Type B pancreatic cell (in vitro differentiated cells): ENCODE data around the gene IFRD1. TPM values are rescaled to one million over a fixed set of nuclear protein-coding genes. Genes with fewer than 3 reads are reported as not detected.
"Not testable (repeated sequence)": the region's sequence is repeated elsewhere in the genome, so short reads cannot be mapped to it uniquely, and the experiment has no call there.

ENCODE experiments used
- DNase-seq: peaks from one replicate; pipeline ENCODE4 v3.0.0; 2021; ENCODE audit warnings: mixed read lengths; ENCODE audit not compliant: unreplicated experiment; ENCODE audit errors: extremely low spot score
- H3K27ac Mint-ChIP-seq: 2 replicates; pipeline ENCODE4 v1.8.0; 2021; ENCODE audit warnings: mild to moderate bottlenecking, mixed read lengths
- H3K27me3 Mint-ChIP-seq: 2 replicates; pipeline ENCODE4 v1.8.0; 2021; ENCODE audit warnings: mixed read lengths
- H3K36me3 Mint-ChIP-seq: 2 replicates; pipeline ENCODE4 v1.8.0; 2021; ENCODE audit warnings: mixed read lengths
- H3K4me1 Mint-ChIP-seq: one replicate; pipeline ENCODE4 v1.8.0; 2021; ENCODE audit warnings: mixed read lengths; ENCODE audit not compliant: unreplicated experiment
- H3K4me3 Mint-ChIP-seq: 2 replicates; pipeline ENCODE4 v1.8.0; 2021; ENCODE audit warnings: mild to moderate bottlenecking, mixed read lengths
- H3K9me3 Mint-ChIP-seq: 2 replicates; pipeline ENCODE4 v1.8.0; 2021; ENCODE audit warnings: mixed read lengths
- CTCF ChIP-seq: fragments of 200-600 bp; sonication (generic); conservative IDR thresholded peaks from 2 replicates; pipeline ENCODE4 v1.5.0; 2021; ENCODE audit warnings: antibody characterized with exemption, mild to moderate bottlenecking
- total RNA-seq: library from RNA; stranded (reverse); gene quantifications from 2 replicates; pipeline ENCODE4 v1.2.1, GENCODE V29; 2021; ENCODE audit warnings: low replicate concordance

Gene IFRD1
- total RNA-seq, 1 donor from 2014 or later = 78.4 TPM

DNA sequence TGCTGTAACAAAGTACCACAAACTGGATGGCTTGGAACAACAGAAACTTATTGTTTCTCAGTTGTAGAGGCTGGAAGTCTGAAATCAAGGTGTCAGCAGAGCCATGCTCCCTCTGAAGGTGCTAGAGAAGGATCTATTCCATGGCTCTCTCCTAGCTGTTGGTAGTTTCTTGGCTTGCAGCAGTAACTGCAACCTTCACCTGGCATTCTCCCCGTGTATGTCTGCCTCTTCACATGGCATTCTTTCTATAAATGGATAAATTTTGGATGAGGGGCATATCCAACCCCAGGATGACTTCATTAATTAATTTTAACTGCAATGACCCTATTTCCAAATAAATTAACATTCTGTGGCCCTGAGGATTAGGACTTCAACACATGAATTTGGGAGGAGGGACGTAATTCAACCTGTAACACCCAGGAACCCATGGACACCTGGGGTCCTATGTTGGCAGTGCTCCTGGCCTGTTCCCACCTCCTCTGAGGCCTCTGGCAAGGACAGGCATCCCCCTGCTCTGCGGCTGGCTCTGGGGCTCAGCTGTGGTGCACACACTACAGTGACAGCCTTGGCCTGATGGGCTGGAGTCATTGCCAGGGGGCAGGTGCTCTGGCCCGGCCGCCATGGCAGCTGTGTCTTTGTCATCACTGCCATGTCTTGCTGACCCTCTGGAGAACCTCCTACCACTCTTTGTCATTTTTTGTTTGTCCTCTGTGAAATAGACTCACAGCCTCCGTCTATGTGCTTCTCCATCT lies 61.4 kb downstream of the IFRD1 start:
- no peaks in the 10 kb centered on the region for H3K9me3 Mint-ChIP-seq

DNA sequence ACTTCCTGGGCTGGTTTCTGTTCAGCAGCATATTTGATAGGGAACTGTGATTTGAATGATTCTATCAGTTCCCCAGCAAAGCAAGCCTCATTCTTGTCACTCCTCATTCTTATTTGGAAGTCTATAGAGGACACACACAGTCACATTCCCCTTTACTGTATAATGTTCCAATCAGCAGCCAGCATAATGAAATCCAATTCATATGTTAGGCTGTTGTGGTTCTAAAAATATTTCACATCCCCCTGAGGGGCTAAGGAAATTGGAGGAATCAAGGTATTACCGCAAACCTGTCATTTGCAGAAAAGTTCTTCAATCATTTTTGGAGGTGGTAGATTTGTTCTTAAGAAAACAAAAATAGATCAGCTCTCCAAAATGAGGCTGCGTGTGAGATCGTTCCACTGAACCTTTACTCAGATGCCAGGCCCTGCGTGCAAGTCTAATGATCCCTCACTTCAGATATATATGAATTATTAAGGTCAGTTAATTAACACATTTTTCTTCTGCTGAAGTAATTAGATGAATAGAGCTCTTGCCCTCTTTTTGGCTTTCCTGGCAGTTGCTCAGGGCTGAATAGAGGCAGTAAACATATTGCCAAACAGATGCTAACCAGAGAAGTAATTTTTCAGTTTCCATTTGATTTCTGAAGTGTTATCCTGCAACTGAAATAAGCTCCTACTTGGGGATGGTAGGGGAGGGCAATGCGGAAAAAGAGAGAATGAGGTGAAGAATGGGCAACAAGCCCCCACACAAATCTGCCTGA lies 62.4 kb downstream of the IFRD1 start:
- Mint-ChIP-seq H3K9me3 (no peaks in the 10 kb centered on the region), H3K27me3 (peaks cover 13% of the 10 kb centered on the region), H3K4me1 (no peaks in the 10 kb centered on the region), H3K4me3 (no peak overlapping the region), H3K27ac (no peak overlapping the region), H3K36me3 (no peaks in the 10 kb centered on the region)
- DNase-seq = no peak
- TF ChIP-seq CTCF = no peak

More for the DNA sequence above, 61.4 kb downstream of the IFRD1 start:
- Mint-ChIP-seq H3K4me1 (no peaks in the 10 kb centered on the region), H3K27me3 (peaks cover 9% of the 10 kb centered on the region), H3K36me3 (no peaks in the 10 kb centered on the region), H3K4me3 (no peak overlapping the region), H3K27ac (no peak overlapping the region)
- no peak for DNase-seq
- no peak for TF ChIP-seq CTCF

DNA sequence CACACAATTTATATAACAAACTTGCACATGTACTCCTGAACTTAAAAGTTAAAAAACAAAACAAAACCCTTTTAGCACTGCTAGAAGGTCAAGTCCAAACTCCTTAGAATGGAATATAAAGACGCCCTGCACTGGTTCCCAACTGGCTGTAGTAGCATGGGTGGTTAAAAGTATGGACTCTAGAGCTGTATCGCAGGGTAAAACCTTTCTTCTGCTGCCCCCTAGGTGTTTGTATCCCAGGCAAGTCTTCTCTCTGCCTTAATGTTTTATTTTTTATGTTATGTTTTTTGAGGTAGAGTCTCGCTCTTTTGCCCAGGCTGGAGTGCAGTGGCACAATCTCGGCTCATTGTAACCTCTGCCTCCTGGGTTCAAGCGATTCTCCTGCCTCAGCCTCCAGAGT lies 65.7 kb downstream of the IFRD1 start:
- H3K4me3 Mint-ChIP-seq = no peak overlapping the region
- no peaks in the 10 kb centered on the region for H3K4me1 Mint-ChIP-seq
- H3K27me3 Mint-ChIP-seq = peaks cover 8% of the 10 kb centered on the region
- TF ChIP-seq CTCF = no peak
- H3K9me3 Mint-ChIP-seq = peaks cover 4% of the 10 kb centered on the region
- DNase-seq = no peak
- no peaks in the 10 kb centered on the region for H3K36me3 Mint-ChIP-seq
- no peak overlapping the region for H3K27ac Mint-ChIP-seq

- H3K9me3 Mint-ChIP-seq, H3K4me1 Mint-ChIP-seq, DNase-seq, H3K36me3 Mint-ChIP-seq, H3K27ac Mint-ChIP-seq, H3K27me3 Mint-ChIP-seq, H3K4me3 Mint-ChIP-seq: not testable (repeated sequence)
These were observed 66.2 kb downstream of the IFRD1 start for GRCh38 chr7:112516418-112516817.

DNA sequence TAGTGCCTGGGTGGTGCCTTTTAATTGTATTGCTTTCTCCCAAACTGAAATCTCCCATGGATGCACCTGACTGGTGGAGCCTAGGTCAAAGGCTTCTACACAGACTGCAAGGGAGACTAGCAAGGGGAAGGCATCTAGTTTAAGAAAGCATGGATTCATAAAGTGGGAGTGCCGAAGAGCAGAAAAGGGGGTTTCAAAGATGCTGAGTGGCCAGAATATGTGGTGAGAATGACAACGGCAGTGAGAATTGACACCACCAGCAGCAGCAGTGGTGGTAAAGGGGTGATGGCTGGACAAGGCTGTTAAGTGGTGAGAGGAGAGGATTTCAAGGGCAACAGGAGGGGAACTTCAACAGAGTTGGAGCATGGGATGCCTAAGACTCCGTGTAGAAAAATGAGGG lies 67.2 kb downstream of the IFRD1 start:
- TF ChIP-seq CTCF = no peak
- Mint-ChIP-seq H3K9me3 (peaks cover 4% of the 10 kb centered on the region), H3K4me3 (no peak overlapping the region), H3K27me3 (peaks cover 8% of the 10 kb centered on the region), H3K4me1 (no peaks in the 10 kb centered on the region), H3K27ac (no peak overlapping the region), H3K36me3 (no peaks in the 10 kb centered on the region)
- DNase-seq = no peak

- no peak for TF ChIP-seq CTCF
- no peak for DNase-seq
- Mint-ChIP-seq H3K9me3 (peaks cover 4% of the 10 kb centered on the region), H3K4me3 (no peak overlapping the region), H3K36me3 (no peaks in the 10 kb centered on the region), H3K27me3 (peaks cover 4% of the 10 kb centered on the region), H3K27ac (no peak overlapping the region), H3K4me1 (no peaks in the 10 kb centered on the region)
These were observed 70.5 kb downstream of the IFRD1 start for GRCh38 chr7:112520787-112521186.
